GM18858 (cell line): ENCODE data around the gene VPS4A.
"Not testable (repeated sequence)": the region's sequence is repeated elsewhere in the genome, so short reads cannot be mapped to it uniquely, and the experiment has no call there.

ENCODE experiments used
- ATAC-seq: cut with Tn5 transposase; IDR thresholded peaks from one replicate; pipeline ENCODE4 v1.9.1; 2021; ENCODE audit not compliant: unreplicated experiment

The VPS4A gene

DNA sequence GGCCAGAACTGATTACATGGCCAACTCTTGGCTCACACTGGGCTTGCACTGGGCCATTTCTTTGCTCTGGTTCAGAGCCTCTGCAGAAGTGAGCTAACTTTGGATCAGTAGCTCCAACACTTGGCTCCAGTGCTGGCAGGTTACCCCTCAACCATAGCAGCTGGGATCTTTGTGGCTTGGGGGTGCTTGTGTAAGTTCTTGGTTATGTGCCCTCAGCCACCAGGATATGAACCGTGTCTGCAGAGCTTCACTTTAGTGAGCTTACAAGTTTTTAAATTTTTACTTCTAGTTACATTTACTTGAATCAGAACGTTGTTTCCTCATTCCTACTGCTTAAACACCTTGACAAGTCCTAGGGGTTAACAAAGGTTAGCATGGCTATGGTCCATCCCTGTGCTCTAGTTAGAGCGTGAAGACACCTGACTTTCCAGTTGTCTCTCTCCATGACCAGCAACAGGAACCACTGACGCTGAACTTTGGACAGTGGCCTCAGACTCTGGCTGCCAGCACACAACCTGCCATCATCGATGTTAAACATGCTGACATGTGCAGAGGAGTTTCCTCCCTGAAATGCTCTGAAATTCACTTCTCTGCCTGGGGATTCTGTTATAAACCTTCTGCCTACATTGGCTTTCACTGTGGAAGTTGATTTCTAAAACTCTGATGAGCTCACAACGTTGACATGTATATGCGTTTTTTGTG, 15.2 kb downstream of the VPS4A start:
- no peak for ATAC-seq

DNA sequence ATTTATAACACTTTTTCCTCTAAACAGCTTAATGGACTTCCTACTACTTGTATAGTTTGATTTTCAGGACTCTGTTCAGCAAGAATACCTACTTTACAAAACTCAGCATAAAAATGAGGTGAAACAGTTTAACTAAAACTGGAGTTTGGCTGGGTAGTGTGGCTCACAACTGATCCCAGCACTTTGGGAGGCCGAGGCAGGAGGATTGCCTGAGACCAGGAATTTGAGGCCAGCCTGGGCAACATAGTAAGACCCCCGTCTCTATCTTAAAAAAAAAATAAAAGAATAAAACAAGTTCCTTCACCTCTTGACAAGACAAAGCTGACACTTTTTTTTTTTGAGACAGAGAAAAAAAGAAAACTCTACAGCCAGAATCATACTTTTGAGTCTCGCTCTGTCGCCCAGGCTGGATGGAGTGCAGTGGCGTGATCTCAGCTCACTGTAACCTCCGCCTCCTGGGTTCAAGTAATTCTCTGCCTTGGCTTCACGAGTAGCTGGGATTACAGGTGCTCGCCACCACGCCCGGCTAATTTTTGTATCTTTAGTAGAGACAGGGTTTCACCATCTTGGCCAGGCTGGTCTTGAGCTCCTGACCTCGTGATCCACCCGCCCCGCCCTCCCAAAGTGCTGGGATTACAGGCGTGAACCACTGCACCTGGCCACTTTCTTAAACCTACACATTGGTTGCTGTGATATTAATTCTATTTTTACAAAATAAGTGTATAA, 16.6 kb downstream of the VPS4A start:
- no peak for ATAC-seq

DNA sequence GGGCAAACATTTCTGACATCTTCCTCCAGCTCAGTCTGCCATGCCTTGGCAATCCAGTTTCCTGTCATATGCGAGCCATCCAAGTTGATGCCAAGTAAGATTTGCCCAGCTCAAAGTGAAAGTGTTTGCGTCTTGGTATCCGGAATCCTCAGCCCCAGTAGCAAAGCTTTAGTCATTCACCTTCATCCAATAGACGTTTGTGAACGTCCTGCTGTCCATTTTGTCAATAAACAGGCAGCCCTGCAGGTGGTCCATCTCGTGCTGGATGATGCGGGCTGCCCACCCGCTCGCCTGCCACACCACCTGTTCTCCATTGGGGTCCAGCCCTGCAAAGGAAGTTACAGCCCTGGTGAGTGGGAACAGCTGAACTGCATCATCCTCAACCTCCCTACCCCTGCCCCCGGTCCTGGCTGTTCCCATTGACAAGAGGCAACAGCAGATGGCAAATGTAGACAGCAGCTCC, 17.7 kb downstream of the VPS4A start:
- ATAC-seq, result no peak

DNA sequence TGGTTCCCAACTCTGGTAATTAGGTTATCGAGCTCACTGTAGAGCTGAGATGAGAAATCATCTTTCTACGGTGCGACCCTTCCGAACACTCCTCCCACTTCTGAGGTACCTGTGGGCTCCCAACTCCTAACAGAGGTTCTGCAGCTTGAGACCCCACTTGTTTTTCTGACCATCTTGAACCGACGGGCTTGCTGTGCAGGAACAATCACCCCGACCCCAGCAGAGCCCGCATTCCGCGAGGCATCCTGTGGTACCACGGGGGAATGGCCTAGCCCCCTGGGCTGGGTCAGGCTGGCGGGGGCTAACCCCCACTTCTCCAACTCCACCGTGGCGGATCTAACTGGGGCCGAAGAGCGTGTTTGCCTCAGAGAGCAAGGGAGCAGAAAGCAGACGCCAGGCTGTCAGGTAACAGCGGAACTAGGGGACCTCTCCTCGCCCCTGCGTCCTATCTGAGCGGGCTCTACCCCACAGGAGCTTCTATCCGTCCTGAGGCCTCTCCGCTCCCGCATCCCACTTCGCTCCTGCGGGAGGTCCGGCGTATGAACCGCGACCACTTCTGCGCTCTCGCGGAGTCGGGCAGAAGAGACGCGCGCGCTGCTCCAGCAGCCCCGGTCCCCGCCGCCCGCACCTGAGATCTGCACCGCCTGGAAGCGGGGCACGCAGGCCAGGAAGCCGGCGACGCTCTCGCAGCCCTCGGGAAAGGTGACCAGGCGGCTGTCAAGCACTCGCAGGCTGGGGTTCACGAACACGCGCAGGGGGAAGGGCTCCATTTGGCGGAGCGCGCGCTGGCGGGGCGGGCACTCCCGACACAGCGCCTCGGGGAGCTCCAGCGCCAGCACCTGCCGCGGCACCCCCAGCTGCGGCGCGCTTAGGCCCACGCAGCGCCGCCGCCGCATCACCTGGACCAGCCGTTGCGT, 18.5 kb downstream of the VPS4A start:
- peak; percentile 1 for ATAC-seq

DNA sequence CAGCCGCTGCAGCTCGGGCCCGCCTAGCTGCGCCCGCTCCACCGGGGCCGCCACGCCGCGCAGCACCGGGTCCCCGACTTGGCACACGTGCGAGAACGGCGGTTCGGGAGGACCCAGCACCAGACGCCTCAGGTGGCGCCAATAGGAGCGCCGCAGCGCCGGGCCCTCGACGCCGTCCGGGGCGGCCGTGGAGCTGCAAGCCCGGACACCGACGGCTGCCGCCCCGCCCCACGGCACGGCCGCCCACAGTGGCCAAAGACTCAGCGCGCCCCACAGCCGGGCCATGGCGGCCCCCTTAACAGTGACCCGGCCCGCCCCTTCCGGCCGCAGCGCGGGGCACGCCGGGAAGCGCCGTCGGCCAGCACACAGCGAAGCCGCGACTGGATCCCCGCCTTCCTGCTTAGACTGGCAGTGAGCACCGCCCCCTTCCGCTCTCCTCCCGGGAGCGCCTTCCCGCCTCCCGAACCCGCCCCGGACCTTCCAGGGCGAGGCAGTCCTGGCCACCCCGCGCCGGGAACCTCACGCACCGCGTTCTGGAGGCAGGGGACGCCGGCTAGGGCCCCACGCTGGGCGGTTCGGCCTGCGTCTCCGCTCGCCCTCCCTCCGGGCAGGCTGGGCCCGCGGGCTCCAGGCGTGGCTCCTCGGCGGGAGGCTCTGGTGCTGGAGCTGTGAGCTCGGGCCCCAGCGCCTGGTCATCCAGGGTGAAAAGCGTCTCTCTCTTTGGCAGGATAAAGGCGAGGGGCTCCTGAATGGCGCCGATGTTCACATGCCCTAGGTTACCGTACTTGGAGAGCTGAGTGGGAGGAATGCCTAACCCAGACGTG, 19.3 kb downstream of the VPS4A start, which contains the start of gene PDF:
TSS of gene PDF (minus strand) at position 303 of the 824 bp plus-strand sequence. CDS start at position 285, 18 bp downstream.
- ATAC-seq, result peak; percentile 71

DNA sequence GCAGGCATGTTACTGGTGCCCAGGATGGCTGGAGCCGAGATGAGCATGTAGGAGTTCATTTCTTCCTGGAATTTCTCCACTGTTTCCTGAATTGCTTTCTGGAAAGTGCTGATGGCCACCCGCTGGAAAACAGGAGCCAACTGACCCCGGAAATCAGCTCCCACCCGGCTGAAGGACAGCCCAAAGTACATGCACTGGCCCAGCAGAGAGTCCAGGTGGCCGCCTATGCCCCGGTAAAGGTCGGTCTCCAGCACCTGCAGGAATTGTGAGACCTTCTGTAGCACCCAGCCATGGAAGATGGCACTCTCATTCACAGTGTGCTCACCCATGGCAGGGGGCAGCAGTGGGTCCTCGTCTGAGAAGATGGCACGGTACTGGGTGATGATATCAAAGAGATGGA, 23.5 kb downstream of the VPS4A start:
- no peak for ATAC-seq

DNA sequence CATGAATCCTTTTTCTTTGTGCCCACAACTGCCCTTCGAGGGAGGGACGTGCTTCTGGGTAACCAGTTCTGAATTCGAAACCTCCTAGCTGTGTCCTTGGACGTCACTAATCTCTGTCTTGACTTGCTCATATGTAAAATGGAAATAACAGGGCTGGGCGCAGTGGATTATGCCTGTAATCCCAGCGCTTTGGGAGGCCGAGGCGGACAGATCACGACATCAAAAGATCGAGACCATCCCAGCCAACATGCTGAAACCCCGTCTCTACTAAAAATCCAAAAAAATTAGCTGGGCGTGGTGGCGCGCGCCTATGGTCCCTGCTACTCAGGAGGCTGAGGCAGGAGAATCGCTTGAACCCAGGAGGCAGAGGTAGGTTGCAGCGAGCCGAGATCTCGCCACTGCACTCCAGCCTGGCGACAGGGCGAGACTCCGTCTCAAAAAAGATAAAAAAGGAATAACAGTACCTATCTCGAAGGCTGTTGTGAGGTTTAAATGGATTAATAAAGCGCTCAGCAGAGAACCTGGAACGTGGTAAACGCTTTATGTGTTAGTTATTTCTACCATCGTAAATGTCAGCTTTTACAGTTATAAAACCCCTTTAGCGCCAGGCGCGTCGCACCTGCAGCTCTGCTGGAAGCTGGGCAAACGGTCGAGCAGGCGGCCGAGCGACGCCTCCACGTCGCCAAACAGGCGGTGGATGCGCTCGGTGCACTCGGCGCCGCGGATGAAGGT, 27.6 kb downstream of the VPS4A start:
- ATAC-seq, result no peak

DNA sequence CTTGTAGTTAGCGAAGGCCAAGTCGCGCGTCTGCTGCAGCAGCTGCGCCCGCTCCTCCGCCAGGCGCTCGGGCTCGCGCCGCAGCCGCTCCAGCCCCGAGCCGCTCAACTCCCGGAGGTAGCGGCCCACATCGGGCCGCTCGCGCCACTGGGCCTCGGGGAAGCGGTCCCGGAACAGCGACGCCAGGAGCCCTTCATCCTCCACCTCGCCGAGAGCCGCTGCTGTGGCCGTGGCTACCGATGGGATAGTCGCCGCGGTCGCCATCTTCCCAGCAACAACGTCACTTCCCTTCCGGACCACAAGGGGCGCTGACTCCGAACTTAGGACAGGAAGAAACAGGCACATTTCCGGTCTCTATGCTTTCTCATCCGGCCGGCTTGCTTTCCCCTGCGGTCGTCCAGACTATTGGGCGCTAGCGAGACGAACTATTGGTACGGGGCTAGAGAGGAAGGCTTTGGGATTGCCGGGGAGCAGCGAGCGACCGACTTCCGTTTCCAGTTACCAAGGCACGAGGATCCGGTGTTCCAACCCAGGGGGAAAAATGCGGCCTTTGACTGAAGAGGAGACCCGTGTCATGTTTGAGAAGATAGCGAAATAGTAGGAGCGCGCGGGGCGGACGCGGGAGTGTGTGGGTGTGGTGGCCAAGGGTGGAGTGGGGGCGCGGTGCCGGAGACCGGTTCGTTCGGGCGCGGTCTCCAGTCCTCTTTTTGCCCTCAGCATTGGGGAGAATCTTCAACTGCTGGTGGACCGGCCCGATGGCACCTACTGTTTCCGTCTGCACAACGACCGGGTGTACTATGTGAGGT, 28.3 kb downstream of the VPS4A start, which contains the start of the genes COG8 and NIP7:
TSS of gene COG8 (minus strand) at position 276 of the 806 bp plus-strand sequence. CDS start at position 264, 12 bp downstream.
TSS of gene NIP7 (plus strand) at position 484 of the 806 bp plus-strand sequence. CDS start at position 542, 58 bp downstream.
- peak; percentile 60 for ATAC-seq

DNA sequence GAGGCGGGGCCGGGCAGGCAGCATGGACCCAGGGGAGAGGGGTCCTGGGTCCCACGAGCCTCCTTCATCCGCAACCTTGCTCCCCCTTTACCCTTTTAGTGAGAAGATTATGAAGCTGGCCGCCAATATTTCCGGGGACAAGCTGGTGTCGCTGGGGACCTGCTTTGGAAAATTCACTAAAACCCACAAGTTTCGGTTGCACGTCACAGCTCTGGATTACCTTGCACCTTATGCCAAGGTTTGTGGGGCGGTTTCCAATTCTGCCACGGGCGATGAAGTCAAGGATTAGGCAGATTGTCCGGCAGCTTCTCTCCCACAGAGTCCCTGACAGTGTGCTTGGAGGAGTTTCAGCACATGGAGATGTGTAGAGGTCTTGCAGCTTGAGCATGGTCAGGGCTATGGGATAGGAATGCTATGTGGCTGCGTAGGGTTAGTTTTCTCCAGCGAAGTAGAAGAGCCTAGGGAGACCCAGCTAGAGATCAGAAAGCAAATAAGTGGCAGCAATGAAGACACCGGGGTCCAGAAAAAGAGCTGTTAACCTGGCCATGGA, 29.0 kb downstream of the VPS4A start:
- no peak for ATAC-seq

DNA sequence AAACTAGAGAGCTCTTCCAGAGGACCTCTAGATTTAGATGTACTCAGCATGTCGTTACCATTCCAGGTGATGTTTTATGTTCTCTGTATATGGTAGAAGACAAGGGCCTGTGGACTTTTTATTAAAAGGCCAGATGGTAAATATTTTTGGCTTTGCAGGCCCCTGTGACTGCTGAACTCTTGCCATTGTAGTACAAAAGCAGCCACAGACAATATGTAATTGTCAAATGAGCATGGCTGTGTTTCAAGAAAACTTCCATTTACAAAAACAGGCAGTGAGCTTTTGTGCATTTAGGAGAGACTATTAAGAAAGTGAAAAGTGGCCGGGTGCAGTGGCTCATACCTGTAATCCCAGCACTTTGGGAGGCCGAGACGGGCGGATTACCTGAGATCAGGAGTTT, 33.0 kb downstream of the VPS4A start:
- ATAC-seq, result no peak

DNA sequence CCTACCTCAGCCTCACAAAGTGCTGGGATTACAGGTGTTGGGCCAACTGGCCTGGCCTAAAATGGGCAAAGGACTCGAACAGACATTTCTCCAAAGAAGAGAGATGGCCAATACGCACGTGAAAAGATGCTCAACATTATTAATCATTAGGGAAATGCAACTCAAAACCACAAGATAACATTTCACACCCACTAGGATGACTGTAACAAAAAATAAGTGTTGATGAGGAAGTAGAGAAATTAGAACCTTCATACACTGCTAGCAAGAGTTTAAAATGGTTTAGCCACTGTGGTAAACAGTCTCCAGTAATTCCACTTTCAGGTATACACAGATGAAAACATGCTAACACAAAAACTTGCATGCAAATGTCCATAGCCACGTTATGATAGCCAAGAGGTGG, 34.8 kb downstream of the VPS4A start:
- no peak for ATAC-seq

DNA sequence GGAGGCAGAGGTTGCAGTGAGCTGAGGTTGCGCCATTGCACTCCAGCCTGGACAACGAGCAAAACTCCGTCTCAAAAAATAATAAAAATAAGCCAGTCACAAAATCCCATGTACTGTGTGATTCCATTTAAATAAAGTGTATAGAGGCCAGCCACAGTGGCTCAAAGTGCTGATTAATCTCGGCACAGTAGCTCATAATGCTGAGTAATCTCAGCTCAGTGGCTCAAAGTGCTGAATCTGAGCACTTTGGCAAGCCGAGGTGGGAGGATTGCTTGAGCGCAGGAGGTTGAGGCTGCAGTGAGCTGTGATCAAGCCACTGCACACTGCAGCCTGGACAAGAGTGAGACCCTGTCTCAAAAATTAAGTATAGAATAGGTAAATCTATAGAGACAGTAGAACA, 35.5 kb downstream of the VPS4A start:
- ATAC-seq, result no peak

DNA sequence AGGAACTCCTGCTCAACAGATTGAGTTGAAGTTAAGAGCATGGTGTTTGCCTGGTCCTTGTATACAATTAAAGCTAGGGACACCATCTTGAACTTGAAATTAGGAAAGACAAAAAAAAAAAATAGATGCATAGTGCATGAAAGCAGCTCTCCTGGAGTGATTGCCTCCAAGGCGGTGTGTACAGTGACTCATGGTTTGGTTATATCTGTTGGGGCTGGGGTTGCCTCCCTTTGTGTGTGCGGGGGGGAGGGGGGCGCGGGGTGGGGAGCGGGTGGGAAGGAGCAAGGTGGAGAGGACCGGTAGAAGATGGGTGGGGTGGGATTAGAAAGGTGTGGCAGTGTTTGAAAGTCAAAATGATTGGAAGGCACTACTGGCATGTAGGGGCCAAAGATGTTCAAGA, 37.1 kb downstream of the VPS4A start:
- ATAC-seq, result no peak

DNA sequence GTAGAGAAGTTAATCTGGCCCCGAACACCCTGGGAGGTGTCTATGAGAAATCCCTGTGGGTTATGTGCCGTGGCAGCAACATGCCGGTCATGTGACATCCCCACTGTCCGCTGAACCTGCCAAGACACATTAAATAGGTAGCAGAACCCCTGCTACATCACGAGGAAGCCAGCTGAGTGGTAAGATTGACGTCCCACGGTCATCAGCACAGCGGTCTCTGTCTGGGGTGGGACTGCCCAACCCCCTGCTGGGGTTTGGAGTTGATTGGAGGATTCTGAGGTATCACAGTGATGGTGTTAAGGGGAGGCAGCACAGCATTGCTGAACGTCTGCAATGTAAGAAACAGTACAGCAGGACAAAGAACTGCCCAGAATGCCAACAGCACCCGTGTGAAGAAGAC, 38.4 kb downstream of the VPS4A start:
- no peak for ATAC-seq

DNA sequence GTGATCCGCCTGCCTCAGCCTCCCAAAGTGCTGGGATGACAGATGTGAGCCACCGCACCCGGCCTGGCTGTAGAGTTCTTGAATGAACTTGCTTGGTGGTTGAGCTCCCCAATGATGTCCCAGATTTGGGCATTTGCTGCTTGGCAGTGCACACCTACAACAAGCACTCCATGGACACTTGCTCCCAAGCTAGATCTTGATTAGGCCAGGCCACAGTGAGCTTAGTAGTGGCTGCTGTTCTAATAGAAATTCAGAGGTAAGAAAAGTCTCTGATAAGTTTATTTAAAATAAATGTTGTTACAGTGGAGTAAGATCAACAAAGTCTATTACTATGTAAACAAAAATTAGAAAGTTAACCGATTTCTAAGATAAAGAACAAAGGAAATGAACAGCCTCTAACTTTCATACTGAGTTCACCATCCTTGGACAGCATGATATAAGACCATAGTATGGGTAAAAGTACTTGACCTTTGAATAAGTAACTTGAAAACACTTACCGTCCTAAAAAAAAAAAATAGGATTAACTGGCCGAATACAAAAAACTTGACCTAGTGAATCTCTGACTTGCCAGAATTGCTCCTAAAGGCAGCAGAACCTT, 39.5 kb downstream of the VPS4A start:
- no peak for ATAC-seq

DNA sequence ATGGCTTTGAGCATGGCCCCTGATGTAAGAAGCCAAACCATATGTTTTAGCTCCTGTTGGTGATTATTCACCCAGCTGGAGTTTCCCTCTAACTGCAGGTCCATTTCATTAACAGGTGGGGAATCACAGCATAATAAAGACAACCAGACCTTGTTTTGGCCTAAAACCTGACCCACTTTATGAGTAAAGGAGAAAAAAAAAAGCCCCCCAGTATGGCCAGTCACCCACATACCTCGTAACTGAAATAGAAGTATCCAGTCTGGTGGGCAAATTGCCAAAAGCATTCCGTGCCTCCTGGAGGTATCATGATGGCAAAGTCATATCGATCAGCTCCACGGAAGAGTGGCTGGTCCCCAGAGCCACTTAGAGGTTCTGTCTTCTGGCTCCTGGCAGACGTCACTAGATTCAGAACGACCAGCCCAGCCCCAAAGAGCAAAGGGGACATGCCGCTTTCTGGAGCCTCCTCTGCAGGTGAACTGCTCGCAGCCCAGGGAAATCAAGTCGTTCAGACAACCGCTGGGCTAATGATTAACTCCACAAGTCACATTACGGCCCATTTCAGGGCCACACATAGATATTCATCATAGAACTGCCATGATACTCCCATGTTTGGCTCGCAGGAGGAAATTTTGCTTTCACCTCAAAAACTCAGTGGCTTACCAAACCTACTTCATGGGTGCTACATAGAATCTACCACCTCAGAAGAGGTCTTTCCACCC, 40.3 kb downstream of the VPS4A start, which contains the start of gene TMED6:
TSS of gene TMED6 (minus strand) at position 478 of the 719 bp plus-strand sequence. CDS start at position 445, 33 bp downstream.
- no peak for ATAC-seq

DNA sequence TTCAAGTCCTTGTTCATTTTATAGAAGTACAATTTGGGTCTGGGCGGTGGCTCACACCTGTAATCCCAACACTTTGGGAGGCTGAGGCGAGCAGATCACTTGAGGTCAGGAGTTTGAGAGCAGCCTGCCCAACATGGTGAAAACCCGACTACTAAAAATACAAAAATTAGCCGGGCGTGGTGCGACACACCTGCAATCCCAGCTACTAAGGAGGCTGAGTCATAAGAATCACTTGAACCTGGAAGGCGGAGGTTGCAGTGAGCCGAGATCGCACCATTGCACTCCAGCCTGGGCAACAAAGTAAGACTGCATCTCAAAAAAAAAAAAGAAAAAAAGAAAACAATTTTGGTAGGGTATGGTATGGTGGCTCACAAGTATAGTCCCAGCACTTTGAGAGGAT, 48.9 kb downstream of the VPS4A start:
- not testable (repeated sequence) for ATAC-seq
